ENCODE measurements around the gene CUL7. TPM values are rescaled to one million over a fixed set of nuclear protein-coding genes. Genes with fewer than 3 reads are reported as not detected.

CUL7 gene
- total and polyA plus RNA-seq, 2 donors (not counting 1 experiment from before 2014, with no cell fraction given): 17.4 to 21.4 TPM

GRCh38 chr6:43060034-43060754, 6.5 kb upstream of the CUL7 start:
- 17% methylated on average over 10 of the region's 15 CpGs for WGBS (ENCODE audit: insufficient coverage)
- CTCF ChIA-PET: interaction anchor here (0.7 to 1.2 kb wide), 3 partner anchors 39 to 1013 kb away, joined by 3 read pairs; partner anchors contain the start of gene RRP36

More at GRCh38 chr6:43060034-43060754, 6.5 kb upstream of the CUL7 start:
- no peak for DNase-seq
- TF ChIP-seq CTCF (IDR thresholded peaks at IDR 0.05) (no peak), EZH2 (IDR thresholded peaks at IDR 0.05; ENCODE audit: borderline replicate concordance, insufficient read depth, low read depth, low read length, poor library complexity, severe bottlenecking) (no peak)
- no peak for ATAC-seq (ENCODE audit: low read depth)
- POLR2A ChIA-PET: interaction anchor here (1.1 kb wide), 1 partner anchor 46 kb away, joined by 9 read pairs; the partner anchor contains the start of genes KLHDC3 and MEA1
- Mint-ChIP-seq H3K4me1 (peaks cover 37% of the 10 kb centered on the region), H3K27me3 (no peaks in the 10 kb centered on the region), H3K9me3 (ENCODE audit: insufficient read depth) (no peaks in the 10 kb centered on the region), H3K4me3 (peak overlapping the region; percentile 99), H3K27ac (peak overlapping the region; percentile 100)
- Histone ChIP-seq H3K9me3 (ENCODE audit: control extremely low read depth in 1 of 3, control insufficient read depth in 2 of 3, insufficient read depth in 1 of 3, low read length in 2 of 3) (no peaks in the 10 kb centered on the region), H3K36me3 (replicated peaks in 1 of 2; ENCODE audit: control extremely low read depth in 1 of 2, control insufficient read depth in 1 of 2, extremely low read depth in 1 of 2, insufficient read depth in 2 of 2, low read length in 1 of 2) (peaks cover 0 to 18% of the 10 kb centered on the region in 2 experiments), H3K79me2 (ENCODE audit: control insufficient read depth, insufficient read depth, low read length) (peaks cover 33% of the 10 kb centered on the region), H3K27ac (ENCODE audit: low read length in 2 of 2) (peak overlapping the region; percentile 76 to 86), H2AFZ (ENCODE audit: insufficient read depth, low read depth, low read length, poor library complexity, severe bottlenecking) (peak overlapping the region; percentile 89), H3K27me3 (replicated peaks in 1 of 4; ENCODE audit: control extremely low read depth in 1 of 4, control insufficient read depth in 3 of 4, insufficient read depth in 4 of 4, low read length in 3 of 4) (no peaks in the 10 kb centered on the region), H3K9ac (ENCODE audit: low read length) (peak overlapping the region; percentile 79), H4K20me1 (ENCODE audit: control insufficient read depth, insufficient read depth, low read length, poor library complexity, severe bottlenecking) (peaks cover 11% of the 10 kb centered on the region), H3K4me3 (ENCODE audit: control extremely low read depth in 1 of 5, extremely low read depth in 1 of 5, insufficient read depth in 1 of 5, low read depth in 2 of 5, low read length in 4 of 5) (peak overlapping the region; percentile 76 to 96 (median 89)), H3K4me2 (replicated peaks; ENCODE audit: low read depth, low read length, poor library complexity, severe bottlenecking) (peak overlapping the region; percentile 87), H3K4me1 (ENCODE audit: control insufficient read depth in 2 of 2, insufficient read depth in 2 of 2, low read length in 2 of 2) (peaks cover 16 to 22% of the 10 kb centered on the region in 2 donors)
- intact Hi-C loops (cut with micrococcal nuclease): no loop called here

Measured in B cell (primary cell).